Adrenal gland (tissue), 5 donors: ENCODE measurements around the gene MACROH2A2.

Experiments
- POLR2A ChIP-seq, 2 donors: fragments of 450-650 bp; IDR thresholded peaks; one replicate each; pipeline ENCODE4 v1.6.1; 2017; ENCODE audit warnings: antibody characterized with exemption in 2 of 2, mild to moderate bottlenecking in 2 of 2, moderate library complexity in 1 of 2
- TF ChIP-seq, protein P1 (sequence below), 6 experiments: fragments of 450-650 bp in 4 of 6; fragments of 200-600 bp in 2 of 6; sonication (generic) in 1 of 6; IDR thresholded peaks; 1 replicate in 5 of 6; 2 replicates in 1 of 6; pipeline versions ENCODE4 v1.5.1 to v1.8.0; 2016 to 2021; ENCODE audit warnings: antibody characterized with exemption in 6 of 6, mild to moderate bottlenecking in 2 of 6, moderate library complexity in 1 of 6
- donor health status: DM: no; HTN: no; CAD: no.

DNA sequence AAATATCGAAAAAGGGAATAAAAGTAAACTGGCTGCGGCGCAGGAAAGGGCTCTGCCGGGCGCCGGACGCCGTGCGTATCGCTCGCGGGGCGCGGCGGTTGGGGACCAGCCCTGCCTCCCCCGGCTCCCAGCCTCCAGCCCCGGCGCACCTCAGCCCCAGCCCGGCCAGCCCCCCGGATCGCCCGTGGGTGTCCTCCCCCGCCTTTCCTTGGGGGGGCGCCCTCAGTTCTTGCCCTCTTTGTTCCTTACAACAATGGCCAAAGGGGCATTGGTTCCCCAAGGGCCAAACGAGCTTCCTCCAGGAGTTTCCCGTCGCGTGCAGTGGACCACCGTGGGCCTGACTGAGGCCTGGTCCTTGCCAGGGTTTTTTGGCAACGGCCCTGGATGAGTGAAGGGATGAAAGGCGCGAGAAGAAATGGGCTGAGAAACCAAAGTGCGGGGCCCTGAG, 1.2 kb downstream of the MACROH2A2 start:
- TF ChIP-seq, protein P1, sequence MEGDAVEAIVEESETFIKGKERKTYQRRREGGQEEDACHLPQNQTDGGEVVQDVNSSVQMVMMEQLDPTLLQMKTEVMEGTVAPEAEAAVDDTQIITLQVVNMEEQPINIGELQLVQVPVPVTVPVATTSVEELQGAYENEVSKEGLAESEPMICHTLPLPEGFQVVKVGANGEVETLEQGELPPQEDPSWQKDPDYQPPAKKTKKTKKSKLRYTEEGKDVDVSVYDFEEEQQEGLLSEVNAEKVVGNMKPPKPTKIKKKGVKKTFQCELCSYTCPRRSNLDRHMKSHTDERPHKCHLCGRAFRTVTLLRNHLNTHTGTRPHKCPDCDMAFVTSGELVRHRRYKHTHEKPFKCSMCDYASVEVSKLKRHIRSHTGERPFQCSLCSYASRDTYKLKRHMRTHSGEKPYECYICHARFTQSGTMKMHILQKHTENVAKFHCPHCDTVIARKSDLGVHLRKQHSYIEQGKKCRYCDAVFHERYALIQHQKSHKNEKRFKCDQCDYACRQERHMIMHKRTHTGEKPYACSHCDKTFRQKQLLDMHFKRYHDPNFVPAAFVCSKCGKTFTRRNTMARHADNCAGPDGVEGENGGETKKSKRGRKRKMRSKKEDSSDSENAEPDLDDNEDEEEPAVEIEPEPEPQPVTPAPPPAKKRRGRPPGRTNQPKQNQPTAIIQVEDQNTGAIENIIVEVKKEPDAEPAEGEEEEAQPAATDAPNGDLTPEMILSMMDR (IDR thresholded peaks at IDR 0.05), result no peak
- no peak for TF ChIP-seq POLR2A (IDR thresholded peaks at IDR 0.05)
